Liver (tissue), 3 donors: ENCODE measurements around the gene SKAP1.

Source experiments
- FOXA2 ChIP-seq: IDR thresholded peaks from 2 replicates; pipeline ENCODE4 v1.6.1; 2016; ENCODE audit warnings: antibody characterized with exemption
- GABPA ChIP-seq, 2 donors: IDR thresholded peaks in 1 of 2; conservative IDR thresholded peaks in 1 of 2; 2 replicates each; pipeline ENCODE4 v1.6.1; 2016; ENCODE audit warnings: antibody characterized with exemption in 2 of 2, mild to moderate bottlenecking in 1 of 2, moderate library complexity in 1 of 2
- HNF4G ChIP-seq: IDR thresholded peaks from 2 replicates; pipeline ENCODE4 v1.6.1; 2016; ENCODE audit warnings: antibody characterized with exemption
- RAD21 ChIP-seq, 2 donors: IDR thresholded peaks; 2 replicates each; pipeline ENCODE4 v1.6.1; 2016; ENCODE audit warnings: antibody characterized with exemption in 2 of 2, mild to moderate bottlenecking in 2 of 2
- SP1 ChIP-seq: IDR thresholded peaks from 2 replicates; pipeline ENCODE4 v1.6.1; 2018; ENCODE audit warnings: antibody characterized with exemption, mild to moderate bottlenecking
- YY1 ChIP-seq: IDR thresholded peaks from 2 replicates; pipeline ENCODE4 v1.6.1; 2016; ENCODE audit warnings: antibody characterized with exemption, mild to moderate bottlenecking
- ZBTB33 ChIP-seq: IDR thresholded peaks from 2 replicates; pipeline ENCODE4 v1.6.1; 2016; ENCODE audit warnings: antibody characterized with exemption
- TF ChIP-seq, protein P1 (sequence below): fragments of 150-350 bp; IDR thresholded peaks from 2 replicates; pipeline ENCODE4 v1.5.1; 2017; ENCODE audit warnings: improper control_type of control experiment, low read depth, low read length; ENCODE audit not compliant: missing input control
- TF ChIP-seq, protein P2 (sequence below): IDR thresholded peaks from 2 replicates; pipeline ENCODE4 v1.6.1; 2016; ENCODE audit warnings: antibody characterized with exemption
- donor health status: healthy.
- donor health status: healthy.

DNA sequence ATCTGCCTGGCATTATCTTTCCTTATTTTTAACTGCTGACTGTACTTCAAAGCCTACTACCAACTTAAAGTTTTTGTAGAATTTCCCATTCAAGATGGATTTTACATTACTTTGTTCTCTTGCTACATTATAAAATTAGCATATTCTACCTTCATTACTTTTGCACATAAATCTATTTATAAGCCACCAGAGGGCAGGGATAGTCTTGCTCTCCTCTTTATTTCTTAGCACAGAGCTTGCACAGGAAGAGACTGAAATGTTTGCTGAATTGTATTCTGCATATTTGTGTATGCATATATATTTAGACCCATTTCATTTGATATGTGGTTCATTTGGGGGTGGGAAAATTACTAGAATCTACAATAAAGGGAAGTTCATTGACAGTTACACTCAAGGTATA lies 108.0 kb downstream of the SKAP1 start:
- TF ChIP-seq SP1 (no peak), FOXA2 (no peak), RAD21 (IDR thresholded peaks at IDR 0.05) (no peak), ZBTB33 (no peak), YY1 (no peak), HNF4G (no peak), GABPA (IDR thresholded peaks at IDR 0.05 in 1 of 2, conservative IDR thresholded peaks at IDR 0.05 in 1 of 2) (no peak)
- TF ChIP-seq, protein P1, sequence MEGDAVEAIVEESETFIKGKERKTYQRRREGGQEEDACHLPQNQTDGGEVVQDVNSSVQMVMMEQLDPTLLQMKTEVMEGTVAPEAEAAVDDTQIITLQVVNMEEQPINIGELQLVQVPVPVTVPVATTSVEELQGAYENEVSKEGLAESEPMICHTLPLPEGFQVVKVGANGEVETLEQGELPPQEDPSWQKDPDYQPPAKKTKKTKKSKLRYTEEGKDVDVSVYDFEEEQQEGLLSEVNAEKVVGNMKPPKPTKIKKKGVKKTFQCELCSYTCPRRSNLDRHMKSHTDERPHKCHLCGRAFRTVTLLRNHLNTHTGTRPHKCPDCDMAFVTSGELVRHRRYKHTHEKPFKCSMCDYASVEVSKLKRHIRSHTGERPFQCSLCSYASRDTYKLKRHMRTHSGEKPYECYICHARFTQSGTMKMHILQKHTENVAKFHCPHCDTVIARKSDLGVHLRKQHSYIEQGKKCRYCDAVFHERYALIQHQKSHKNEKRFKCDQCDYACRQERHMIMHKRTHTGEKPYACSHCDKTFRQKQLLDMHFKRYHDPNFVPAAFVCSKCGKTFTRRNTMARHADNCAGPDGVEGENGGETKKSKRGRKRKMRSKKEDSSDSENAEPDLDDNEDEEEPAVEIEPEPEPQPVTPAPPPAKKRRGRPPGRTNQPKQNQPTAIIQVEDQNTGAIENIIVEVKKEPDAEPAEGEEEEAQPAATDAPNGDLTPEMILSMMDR: no peak
- TF ChIP-seq, protein P2, sequence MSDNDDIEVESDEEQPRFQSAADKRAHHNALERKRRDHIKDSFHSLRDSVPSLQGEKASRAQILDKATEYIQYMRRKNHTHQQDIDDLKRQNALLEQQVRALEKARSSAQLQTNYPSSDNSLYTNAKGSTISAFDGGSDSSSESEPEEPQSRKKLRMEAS: no peak
